H1 (cell line): Measurements from ENCODE around the gene PRR22. TPM values are rescaled to one million over a fixed set of nuclear protein-coding genes. Genes with fewer than 3 reads are reported as not detected.
A peak's percentile ranks its signal among the peaks of the same experiment; 100 is the strongest.

Experiments
- CTCF ChIA-PET: fragments of 300-600 bp; sonication (Branson Sonifier 250); formaldehyde crosslinking; loops from one replicate; lab custom pipeline; 2021; ENCODE audit not compliant: partially characterized antibody; lab: Charles Lee
- POLR2A ChIA-PET: fragments of 300-600 bp; sonication (Branson Sonifier 250); formaldehyde crosslinking; loops from one replicate; lab custom pipeline; 2021; ENCODE audit warnings: inconsistent platforms; ENCODE audit not compliant: partially characterized antibody; lab: Charles Lee
- DNase-seq, 2 experiments: peaks; one replicate each; pipeline versions ENCODE4 v3.0.0 to v3.0.0-alpha.2; 2010 to 2022; ENCODE audit warnings: low spot score in 2 of 2, low read depth in 1 of 2, mixed read lengths in 1 of 2
- FAIRE-seq: peaks from 2 replicates; lab custom pipeline; 2011; peaks lifted over from hg19 to GRCh38; lab: Jason Lieb, UNC
- H2AFZ ChIP-seq: 2 replicates; pipeline ENCODE4 v1.8.1; 2012; ENCODE audit warnings: low read length, inconsistent platforms
- H2AK5ac ChIP-seq: 2 replicates; pipeline ENCODE4 v1.6.1; 2013; ENCODE audit warnings: low read depth, low read length
- H2BK120ac ChIP-seq: replicated peaks from 2 replicates; pipeline ENCODE3; 2013; ENCODE audit warnings: low read depth, low read length, inconsistent platforms
- H2BK12ac ChIP-seq: 2 replicates; pipeline ENCODE4 v1.6.1; 2013; ENCODE audit warnings: low read depth, low read length
- H2BK15ac ChIP-seq: 2 replicates; pipeline ENCODE4 v1.6.1; 2013; ENCODE audit warnings: low read length
- H2BK20ac ChIP-seq: 2 replicates; pipeline ENCODE4 v1.6.1; 2013; ENCODE audit warnings: low read length
- H2BK5ac ChIP-seq: 2 replicates; pipeline ENCODE4 v1.6.1; 2013; ENCODE audit warnings: low read depth, low read length
- H3K14ac ChIP-seq: 2 replicates; pipeline ENCODE4 v1.6.1; 2013; ENCODE audit warnings: inconsistent platforms; ENCODE audit not compliant: insufficient read length
- H3K18ac ChIP-seq: 2 replicates; pipeline ENCODE4 v1.6.1; 2013; ENCODE audit warnings: low read length; ENCODE audit errors: extremely low read depth
- H3K23ac ChIP-seq: 2 replicates; pipeline ENCODE4 v1.6.1; 2013; ENCODE audit warnings: inconsistent platforms; ENCODE audit not compliant: insufficient read length
- H3K23me2 ChIP-seq: 2 replicates; pipeline ENCODE4 v1.6.1; 2013; ENCODE audit warnings: low read depth, low read length
- H3K27ac ChIP-seq: 2 replicates; pipeline ENCODE4 v1.6.1; 2011; ENCODE audit warnings: low read depth, low read length, inconsistent platforms
- H3K27me3 ChIP-seq, 4 experiments: replicated peaks in 1 of 4; 1 replicate in 1 of 4; 2 replicates in 3 of 4; pipeline versions ENCODE4 v1.6.1 to v1.8.1; 2011 to 2013; ENCODE audit warnings: low read length in 3 of 4, mild to moderate bottlenecking in 3 of 4, inconsistent platforms in 2 of 4, mixed read lengths in 2 of 4, moderate library complexity in 1 of 4; ENCODE audit not compliant: control insufficient read depth in 3 of 4, insufficient read depth in 3 of 4; ENCODE audit errors: extremely low read depth in 1 of 4
- H3K36me3 ChIP-seq, 4 experiments: 2 replicates each; pipeline versions ENCODE4 v1.6.1 to v1.8.1; 2011 to 2013; ENCODE audit warnings: mild to moderate bottlenecking in 4 of 4, low read length in 3 of 4, moderate library complexity in 2 of 4, control low read depth in 1 of 4, inconsistent platforms in 1 of 4; ENCODE audit not compliant: insufficient read depth in 4 of 4, control insufficient read depth in 2 of 4
- H3K4ac ChIP-seq: replicated peaks from 2 replicates; pipeline ENCODE3; 2013; ENCODE audit warnings: low read length, low read depth, mixed read lengths, inconsistent platforms; ENCODE audit not compliant: insufficient read length
- H3K4me1 ChIP-seq, 4 experiments: replicated peaks in 1 of 4; 1 replicate in 1 of 4; 2 replicates in 3 of 4; pipeline versions ENCODE4 v1.6.1 to v1.8.1; 2011 to 2013; ENCODE audit warnings: low read length in 3 of 4, inconsistent platforms in 2 of 4, mixed read lengths in 1 of 4; ENCODE audit not compliant: insufficient read depth in 4 of 4, control insufficient read depth in 3 of 4
- H3K4me2 ChIP-seq, 2 experiments: 2 replicates each; pipeline versions ENCODE4 v1.6.1 to v1.8.1; 2011 to 2013; ENCODE audit warnings: low read depth in 2 of 2, low read length in 2 of 2, control low read depth in 1 of 2, inconsistent platforms in 1 of 2, mild to moderate bottlenecking in 1 of 2; ENCODE audit not compliant: insufficient read depth in 1 of 2
- H3K4me3 ChIP-seq, 4 experiments: fragments of 200-600, 300-600 bp in 1 of 4; sonication (generic), shearing (Covaris generic), sonication (Bioruptor Twin) in 1 of 4; 2 replicates each; pipeline versions ENCODE4 v1.5.1 to v1.8.1; 2011 to 2016; ENCODE audit warnings: low read length in 4 of 4, low read depth in 3 of 4, control low read depth in 2 of 4, inconsistent platforms in 2 of 4, mild to moderate bottlenecking in 2 of 4, mixed read lengths in 1 of 4, moderate library complexity in 1 of 4; ENCODE audit not compliant: insufficient read depth in 2 of 4; ENCODE audit errors: extremely low read depth in 1 of 4
- H3K56ac ChIP-seq: replicated peaks from 2 replicates; pipeline ENCODE3; 2013; ENCODE audit warnings: low read depth, mild to moderate bottlenecking, mixed read lengths, low read length, inconsistent platforms; ENCODE audit not compliant: insufficient read length
- H3K79me1 ChIP-seq: 2 replicates; pipeline ENCODE4 v1.6.1; 2013; ENCODE audit warnings: low read depth, low read length, control low read depth
- H3K79me2 ChIP-seq, 2 experiments: 2 replicates each; pipeline versions ENCODE4 v1.6.1 to v1.8.1; 2012 to 2013; ENCODE audit warnings: low read length in 2 of 2, mild to moderate bottlenecking in 2 of 2, inconsistent platforms in 1 of 2; ENCODE audit not compliant: insufficient read depth in 2 of 2, control insufficient read depth in 1 of 2
- H3K9ac ChIP-seq, 4 experiments: replicated peaks in 1 of 4; 1 replicate in 1 of 4; 2 replicates in 3 of 4; pipeline versions ENCODE4 v1.6.1 to v1.8.1; 2011 to 2013; ENCODE audit warnings: low read depth in 3 of 4, low read length in 3 of 4, control low read depth in 2 of 4, mild to moderate bottlenecking in 2 of 4, moderate library complexity in 2 of 4, inconsistent platforms in 1 of 4; ENCODE audit errors: extremely low read depth in 1 of 4
- H3K9me3 ChIP-seq, 2 experiments: 2 replicates each; pipeline versions ENCODE4 v1.6.1 to v1.8.1; 2012 to 2013; ENCODE audit warnings: mild to moderate bottlenecking in 2 of 2, moderate library complexity in 2 of 2, control low read depth in 1 of 2, inconsistent platforms in 1 of 2, low read depth in 1 of 2, low read length in 1 of 2, mixed read lengths in 1 of 2; ENCODE audit not compliant: insufficient read depth in 2 of 2
- H4K20me1 ChIP-seq, 2 experiments: replicated peaks in 1 of 2; 2 replicates each; pipeline versions ENCODE3 to v1.8.1; 2011 to 2013; ENCODE audit warnings: inconsistent platforms in 2 of 2, low read length in 2 of 2, mild to moderate bottlenecking in 1 of 2; ENCODE audit not compliant: insufficient read depth in 2 of 2, control insufficient read depth in 1 of 2
- H4K5ac ChIP-seq: 2 replicates; pipeline ENCODE4 v1.6.1; 2013; ENCODE audit warnings: low read length, low read depth, mixed read lengths, inconsistent platforms; ENCODE audit not compliant: insufficient read length
- H4K8ac ChIP-seq: 2 replicates; pipeline ENCODE4 v1.8.0; 2013; ENCODE audit warnings: mild to moderate bottlenecking, moderate library complexity, low read length, inconsistent platforms; ENCODE audit not compliant: insufficient read depth; ENCODE audit errors: extremely low read depth
- H4K91ac ChIP-seq: replicated peaks from 2 replicates; pipeline ENCODE3; 2013; ENCODE audit warnings: low read length, mixed read lengths, inconsistent platforms; ENCODE audit not compliant: insufficient read length
- CREB1 ChIP-seq: IDR thresholded peaks from 2 replicates; pipeline ENCODE4 v1.6.1; 2012; ENCODE audit warnings: inconsistent platforms
- CTCF ChIP-seq, 3 experiments: IDR thresholded peaks; 1 replicate in 2 of 3; 2 replicates in 1 of 3; pipeline versions ENCODE4 v1.5.1 to v1.6.1; 2011; ENCODE audit warnings: low read length in 3 of 3, mild to moderate bottlenecking in 3 of 3, inconsistent platforms in 2 of 3, low read depth in 1 of 3, moderate library complexity in 1 of 3; ENCODE audit not compliant: insufficient read depth in 1 of 3; ENCODE audit errors: control extremely low read depth in 1 of 3
- WGBS, 2 experiments: shearing (Covaris generic) in 1 of 2; methylation state at CpG; one replicate each; pipeline versions ENCODE4 v1.1.6 to v1.1.7; 2013 to 2015; ENCODE audit warnings: low lambda C conversion rate in 2 of 2, mixed read lengths in 2 of 2, inconsistent platforms in 1 of 2, low coverage in 1 of 2, missing lambda C conversion rate in 1 of 2; ENCODE audit not compliant: insufficient replicate concordance in 2 of 2, insufficient coverage in 1 of 2, insufficient read length in 1 of 2; ENCODE audit errors: extremely low coverage in 1 of 2, missing lambda C conversion rate in 1 of 2; 5-methylcytosine and 5-hydroxymethylcytosine counted together
- polyA plus RNA-seq, 7 experiments: library from polyadenylated mRNA; depleted of rRNA in 3 of 7; stranded (reverse) in 5 of 7; unstranded in 2 of 7; fragments of >200 nt in 5 of 7; fragments of 200-250 nt in 2 of 7; gene quantifications; 1 replicate in 5 of 7; 2 replicates in 1 of 7; 4 replicates in 1 of 7; pipeline versions ENCODE4 v1.2.1 to v1.2.3, GENCODE V29; 2011 to 2013; ENCODE audit warnings: missing spikeins in 2 of 7, mixed read lengths in 2 of 7
- total RNA-seq: library from RNA; stranded (reverse); fragmentation: NEBNext Ultra II Directional; extraction: Animal tissue kit (Norgen Biotek cat#: 25700); gene quantifications from 2 replicates; pipeline ENCODE4 v1.2.1, GENCODE V29; 2021

Gene PRR22
- total and polyA plus RNA-seq, 2 of the 8 experiments (the other 6 are each of a cell fraction or from before 2014, with no cell fraction given): 1.9 to 2.1 TPM

- 87% methylated on average over 23 of the region's 30 CpGs; no CpG with 5 or more reads in 1 of the 2 experiments for WGBS, 2 experiments
These were observed 37.8 kb upstream of the PRR22 start for GRCh38 chr19:5822181-5822844.

More at GRCh38 chr19:5822181-5822844, 37.8 kb upstream of the PRR22 start:
- H2AK5ac ChIP-seq: no peak overlapping the region
- H3K27me3 ChIP-seq: no peaks in the 10 kb centered on the region; a peak in 1 of 7 replicates
- no peak overlapping the region for H3K23ac ChIP-seq
- H2AFZ ChIP-seq: no peak overlapping the region
- no peak overlapping the region for H2BK20ac ChIP-seq
- FAIRE-seq (no peak), DNase-seq (no peak)
- no peaks in the 10 kb centered on the region for H3K9me3 ChIP-seq
- H3K18ac ChIP-seq: no peak overlapping the region
- ChIA-PET POLR2A (interaction anchor here (0.9 to 2.1 kb wide), 5 partner anchors 11 to 74 kb away, joined by 3 to 8 read pairs (median 3); partner anchors contain the start of gene NRTN), CTCF (interaction anchor here (0.7 to 3.7 kb wide), 8 partner anchors 11 to 70 kb away, joined by 4 to 32 read pairs (median 6); partner anchors contain the start of gene NRTN)
- TF ChIP-seq CREB1 (no peak), CTCF (IDR thresholded peaks at IDR 0.05; ENCODE audit: control extremely low read depth in 1 of 3, insufficient read depth in 1 of 3, low read depth in 1 of 3, low read length in 3 of 3) (peak in 1 of 3 experiments; percentile 9; a peak in 1 of 4 replicates)
- H3K4me3 ChIP-seq: no peak overlapping the region
- no peak overlapping the region for H4K91ac ChIP-seq
- no peaks in the 10 kb centered on the region for H3K36me3 ChIP-seq
- H3K79me2 ChIP-seq: no peaks in the 10 kb centered on the region
- H4K5ac ChIP-seq: no peak overlapping the region
- no peak overlapping the region for H4K8ac ChIP-seq
- no peak overlapping the region for H3K14ac ChIP-seq
- no peak overlapping the region; a peak in 1 of 7 replicates for H3K9ac ChIP-seq
- H3K79me1 ChIP-seq: no peaks in the 10 kb centered on the region
- H3K4me1 ChIP-seq: peaks cover 0 to 6% (median 4%) of the 10 kb centered on the region in 4 experiments; a peak in 5 of 7 replicates
- 0 out of 2 replicates have a peak, but pooled peaks cover under 1% of the 10 kb centered on the region for H3K23me2 ChIP-seq
- H3K4me2 ChIP-seq: no peak overlapping the region
- no peak overlapping the region for H3K27ac ChIP-seq
- no peak overlapping the region for H2BK5ac ChIP-seq
- no peak overlapping the region for H2BK120ac ChIP-seq
- no peak overlapping the region for H3K56ac ChIP-seq
- no peak overlapping the region for H2BK15ac ChIP-seq
- peaks cover 0 to 4% of the 10 kb centered on the region in 2 experiments for H4K20me1 ChIP-seq
- no peak overlapping the region for H2BK12ac ChIP-seq
- no peak overlapping the region for H3K4ac ChIP-seq
